ENCODE data around the gene IGF1. TPM values are rescaled to one million over a fixed set of nuclear protein-coding genes. Genes with fewer than 3 reads are reported as not detected.

Gene IGF1
- 10 to 100 TPM in 2 of 6 donors, 1 to 10 TPM in 4; 1.0 to 23.9 (median 5.0) TPM for total RNA-seq

- WGBS, 2 donors: 14 to 15% methylated on average over 2 of the region's 2 CpGs
- no peak for DNase-seq
- Histone ChIP-seq H3K27ac (peak within 1 kb of the TSS in 1 of 4 donors; percentile 41), H3K36me3 (no peaks in the 10 kb centered on the region), H3K4me3 (peak within 1 kb of the TSS in 2 of 4 donors; percentile 24 to 25), H3K4me1 (peaks cover 0 to 24% (median 20%) of the 10 kb centered on the region in 4 donors), H3K9me3 (no peaks in the 10 kb centered on the region), H3K27me3 (no peaks in the 10 kb centered on the region)
- TF ChIP-seq POLR2A (IDR thresholded peaks at IDR 0.05): no peak
- TF ChIP-seq CTCF (IDR thresholded peaks at IDR 0.05): no peak
- TF ChIP-seq EP300 (IDR thresholded peaks at IDR 0.05): no peak
- TF ChIP-seq POLR2AphosphoS5 (IDR thresholded peaks at IDR 0.05): no peak
- ATAC-seq (ENCODE audit: low FRiP score in 2 of 2): peak in 1 of 2 donors; percentile 62
Observed at GRCh38 chr12:102480406-102480805, at the start of gene IGF1. Gene IGF1, minus strand, starts transcription at chr12:102480563. Its CDS starts 182 bp downstream, at chr12:102480381.

DNA sequence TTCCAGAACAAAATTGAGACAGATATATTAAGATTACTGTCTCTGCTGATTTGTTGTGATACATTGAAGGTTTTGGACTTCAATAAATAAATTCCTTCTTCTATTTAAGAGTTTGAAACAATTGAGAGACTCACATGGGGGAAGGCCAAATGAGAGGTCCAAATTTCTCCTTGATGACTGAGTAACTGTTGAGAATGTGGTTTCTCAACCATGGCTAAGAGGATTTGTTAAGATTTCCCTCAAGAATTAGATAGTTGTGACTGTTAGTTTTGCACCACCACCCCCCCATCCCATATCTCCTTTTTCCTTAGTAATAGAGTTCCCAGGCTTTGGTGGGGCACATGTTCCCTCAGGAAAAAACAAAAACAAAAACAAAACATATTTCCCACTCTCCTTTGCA lies 47.7 kb upstream of the IGF1 start:
- Histone ChIP-seq H3K9me3 (no peaks in the 10 kb centered on the region), H3K36me3 (no peaks in the 10 kb centered on the region), H3K27me3 (no peaks in the 10 kb centered on the region), H3K4me3 (no peak overlapping the region), H3K4me1 (no peaks in the 10 kb centered on the region), H3K27ac (no peak overlapping the region)
- ATAC-seq (ENCODE audit: low FRiP score in 2 of 2) (no peak), DNase-seq (no peak)
- TF ChIP-seq EP300 (IDR thresholded peaks at IDR 0.05) (no peak), POLR2A (IDR thresholded peaks at IDR 0.05) (no peak), POLR2AphosphoS5 (IDR thresholded peaks at IDR 0.05) (no peak), CTCF (IDR thresholded peaks at IDR 0.05) (no peak)

GRCh38 chr12:102527171-102527720 lies 46.9 kb upstream of the IGF1 start:
- TF ChIP-seq EP300 (IDR thresholded peaks at IDR 0.05) (no peak), POLR2AphosphoS5 (IDR thresholded peaks at IDR 0.05) (no peak), CTCF (IDR thresholded peaks at IDR 0.05) (no peak)
- Histone ChIP-seq H3K27ac (no peak overlapping the region), H3K36me3 (no peaks in the 10 kb centered on the region), H3K4me1 (no peaks in the 10 kb centered on the region), H3K27me3 (no peaks in the 10 kb centered on the region), H3K9me3 (no peaks in the 10 kb centered on the region), H3K4me3 (no peak overlapping the region)
- no peak for DNase-seq
- 71 to 73% methylated on average over 8 of the region's 8 CpGs for WGBS, 2 donors
- ATAC-seq (ENCODE audit: low FRiP score in 2 of 2): no peak

DNA sequence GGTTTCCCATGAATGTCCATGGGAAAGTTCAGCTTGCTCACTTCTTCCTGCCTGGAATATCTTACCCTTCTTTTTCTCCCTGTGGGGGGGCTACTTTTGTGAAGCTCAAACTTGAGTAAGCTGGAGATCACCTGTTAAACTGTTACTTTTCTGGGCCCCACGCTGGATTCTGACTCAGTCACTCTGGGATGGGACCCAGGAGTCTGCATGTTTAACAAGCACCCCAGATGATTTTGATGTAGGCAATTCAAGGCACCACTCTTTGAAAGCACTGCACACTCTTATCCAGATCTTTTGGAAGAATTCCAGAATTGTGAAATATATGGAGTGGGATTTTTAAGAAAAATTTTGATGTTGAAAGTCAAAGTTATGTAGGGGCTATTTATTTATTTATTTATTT lies 46.3 kb upstream of the IGF1 start:
- DNase-seq (no peak), ATAC-seq (ENCODE audit: low FRiP score in 2 of 2) (no peak)
- Histone ChIP-seq H3K27me3 (no peaks in the 10 kb centered on the region), H3K9me3 (no peaks in the 10 kb centered on the region), H3K4me1 (no peaks in the 10 kb centered on the region), H3K4me3 (no peak overlapping the region), H3K36me3 (no peaks in the 10 kb centered on the region), H3K27ac (no peak overlapping the region)
- WGBS, 2 donors: 31 to 36% methylated on average over 1 of the region's 1 CpG
- no peak for TF ChIP-seq CTCF (IDR thresholded peaks at IDR 0.05)
- TF ChIP-seq EP300 (IDR thresholded peaks at IDR 0.05): no peak

- no peak overlapping the region for H3K27ac ChIP-seq
- H3K4me1 ChIP-seq: no peaks in the 10 kb centered on the region
- no peaks in the 10 kb centered on the region for H3K36me3 ChIP-seq
- no peak for DNase-seq
- H3K4me3 ChIP-seq: no peak overlapping the region
- no peaks in the 10 kb centered on the region for H3K27me3 ChIP-seq
- ATAC-seq (ENCODE audit: low FRiP score in 2 of 2): no peak
- 66 to 77% methylated on average over 4 of the region's 4 CpGs for WGBS, 2 donors
- TF ChIP-seq POLR2AphosphoS5 (IDR thresholded peaks at IDR 0.05): no peak
- no peak for TF ChIP-seq CTCF (IDR thresholded peaks at IDR 0.05)
- TF ChIP-seq EP300 (IDR thresholded peaks at IDR 0.05): no peak
- TF ChIP-seq POLR2A (IDR thresholded peaks at IDR 0.05): no peak
- H3K9me3 ChIP-seq: no peaks in the 10 kb centered on the region
Observed at GRCh38 chr12:102522768-102523167, 42.4 kb upstream of the IGF1 start.

Data from upper lobe of left lung (tissue), 6 donors.